IPS-11a (cell line): ENCODE data around the gene BGN.

Experiments used
- H3K4me3 ChIP-seq: one replicate; pipeline ENCODE4 v1.5.1; 2013; ENCODE audit warnings: low read depth, low read length, control low read depth

BGN gene

DNA sequence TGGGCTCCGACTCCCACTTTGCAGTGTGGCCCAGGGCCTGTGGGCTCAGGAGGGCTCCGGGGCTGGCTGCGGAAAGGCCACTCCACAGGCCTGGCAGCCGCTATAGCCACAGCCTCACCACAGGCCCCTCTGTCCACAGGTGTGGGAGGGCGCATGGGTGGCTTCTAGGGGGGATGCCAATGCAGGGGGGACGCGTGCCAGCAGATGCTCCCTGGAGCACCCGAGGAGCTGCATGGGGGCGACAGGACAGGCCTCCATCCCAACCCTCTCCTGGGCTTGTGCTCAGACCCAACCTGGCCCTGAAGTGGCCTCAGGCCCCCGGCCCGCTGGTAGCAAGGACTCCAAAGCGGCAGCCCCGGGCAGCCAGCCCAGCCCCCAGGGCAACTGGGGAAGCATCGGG, 8.0 kb downstream of the BGN start:
- no peak overlapping the region for H3K4me3 ChIP-seq

DNA sequence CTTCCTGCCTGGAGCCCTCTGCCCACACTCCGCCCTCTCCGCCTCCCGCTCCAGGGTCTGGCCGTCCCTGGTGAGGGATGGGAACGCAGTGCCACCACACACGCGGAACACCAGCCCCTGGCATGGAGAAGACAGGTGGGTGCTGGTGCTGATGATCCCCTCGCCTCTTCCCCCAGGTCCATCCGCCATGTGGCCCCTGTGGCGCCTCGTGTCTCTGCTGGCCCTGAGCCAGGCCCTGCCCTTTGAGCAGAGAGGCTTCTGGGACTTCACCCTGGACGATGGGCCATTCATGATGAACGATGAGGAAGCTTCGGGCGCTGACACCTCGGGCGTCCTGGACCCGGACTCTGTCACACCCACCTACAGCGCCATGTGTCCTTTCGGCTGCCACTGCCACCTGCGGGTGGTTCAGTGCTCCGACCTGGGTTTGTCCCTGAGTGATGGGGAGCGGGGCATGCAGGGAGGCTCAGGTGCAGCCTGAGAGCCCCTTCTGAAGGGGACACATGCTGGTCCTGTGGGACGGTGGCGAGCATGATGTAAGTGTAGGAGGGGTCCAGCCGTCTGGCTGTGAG, 9.8 kb downstream of the BGN start:
- H3K4me3 ChIP-seq: no peak overlapping the region

DNA sequence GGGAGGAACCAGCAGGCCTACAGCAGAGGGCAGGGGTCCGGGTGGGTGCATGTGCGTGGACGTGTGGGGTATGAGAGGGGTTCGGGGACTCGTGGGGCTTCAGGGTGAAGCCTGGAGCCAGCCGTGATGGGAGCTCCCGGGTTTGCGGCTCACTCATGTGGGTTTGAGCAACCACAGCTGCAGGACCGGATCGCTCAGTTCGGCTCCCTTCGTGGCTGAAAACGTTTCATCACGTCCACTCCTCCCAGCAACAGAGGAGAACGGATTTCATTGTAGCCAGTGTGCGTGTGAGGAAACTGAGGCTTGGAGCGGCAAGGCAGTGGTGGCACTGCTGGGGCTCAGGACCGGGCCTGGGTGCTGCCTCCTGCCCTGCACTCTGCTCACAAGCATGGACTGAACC, 10.6 kb downstream of the BGN start:
- H3K4me3 ChIP-seq: no peak overlapping the region

DNA sequence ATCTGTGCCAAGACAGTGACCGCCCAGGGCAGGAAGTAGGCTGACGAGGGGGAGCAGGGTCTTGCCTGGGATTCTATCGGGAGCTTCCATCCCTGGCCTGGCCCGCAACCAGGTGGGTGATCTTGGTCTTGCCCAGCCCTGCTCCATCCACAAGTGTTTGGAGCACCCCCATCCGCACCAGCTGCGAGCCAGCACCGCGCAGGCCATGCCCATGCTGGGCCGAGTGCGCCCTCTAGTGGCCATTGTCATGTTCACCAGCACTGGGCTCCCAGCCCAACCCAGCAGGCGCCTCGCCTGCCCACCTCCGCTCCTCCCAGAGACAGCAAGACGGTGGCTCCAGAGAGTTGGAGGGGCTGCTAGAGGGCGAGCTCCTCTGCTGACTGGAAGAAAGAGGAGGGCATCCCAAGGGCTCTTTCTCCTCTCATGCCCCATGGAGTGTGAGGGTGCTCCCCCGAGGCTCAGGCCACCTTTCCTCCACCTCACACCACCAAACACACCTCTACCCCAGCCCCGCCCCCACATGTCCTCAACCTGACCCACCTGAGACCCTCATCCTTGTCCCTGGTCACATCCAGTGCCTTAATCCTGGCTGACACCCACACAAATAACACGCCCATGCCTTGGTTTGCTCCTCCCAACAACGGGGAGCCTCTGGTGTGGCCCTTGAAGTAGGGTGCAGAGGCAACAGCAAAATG, 12.9 kb downstream of the BGN start:
- H3K4me3 ChIP-seq: no peak overlapping the region

DNA sequence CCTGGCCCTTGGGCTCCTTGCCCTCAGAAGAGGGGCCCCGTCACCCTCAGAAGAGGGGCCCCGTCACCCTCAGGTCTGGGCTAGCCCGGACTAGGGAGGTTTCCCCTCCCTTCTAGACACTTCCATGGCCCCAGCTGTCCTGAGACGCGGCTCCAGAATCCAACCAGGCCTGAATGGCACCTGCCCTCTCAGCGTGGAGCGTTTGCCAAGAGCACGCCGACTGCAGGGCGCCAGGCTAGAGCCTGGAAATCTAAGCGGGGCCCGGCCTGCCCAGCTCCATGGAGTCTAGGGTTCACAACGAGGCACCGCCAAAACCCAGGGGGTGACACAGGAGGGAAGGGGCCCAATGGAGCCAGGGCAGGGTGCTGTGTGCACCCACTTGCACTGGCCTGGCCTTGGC, 14.8 kb downstream of the BGN start:
- no peak overlapping the region for H3K4me3 ChIP-seq

DNA sequence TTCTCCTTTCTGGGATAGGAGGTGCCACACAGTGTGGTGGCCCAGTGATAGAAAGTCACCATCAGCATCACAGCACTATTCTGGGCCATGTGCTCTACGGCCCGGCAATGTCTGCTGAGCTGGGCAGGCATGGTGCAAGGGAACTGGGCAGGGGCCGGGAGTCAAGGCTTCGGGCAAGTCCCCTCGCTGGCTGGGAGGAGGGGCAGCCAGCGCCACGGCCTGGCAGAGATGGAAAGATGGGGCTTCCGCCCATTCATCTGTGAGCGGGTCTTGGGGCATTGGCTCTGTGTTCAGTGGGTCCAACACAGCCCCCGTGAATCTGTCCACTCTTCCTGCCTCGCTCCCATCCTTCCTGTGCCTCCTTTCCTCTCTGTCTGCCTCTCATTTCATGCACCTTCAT, 15.6 kb downstream of the BGN start:
- H3K4me3 ChIP-seq: no peak overlapping the region

DNA sequence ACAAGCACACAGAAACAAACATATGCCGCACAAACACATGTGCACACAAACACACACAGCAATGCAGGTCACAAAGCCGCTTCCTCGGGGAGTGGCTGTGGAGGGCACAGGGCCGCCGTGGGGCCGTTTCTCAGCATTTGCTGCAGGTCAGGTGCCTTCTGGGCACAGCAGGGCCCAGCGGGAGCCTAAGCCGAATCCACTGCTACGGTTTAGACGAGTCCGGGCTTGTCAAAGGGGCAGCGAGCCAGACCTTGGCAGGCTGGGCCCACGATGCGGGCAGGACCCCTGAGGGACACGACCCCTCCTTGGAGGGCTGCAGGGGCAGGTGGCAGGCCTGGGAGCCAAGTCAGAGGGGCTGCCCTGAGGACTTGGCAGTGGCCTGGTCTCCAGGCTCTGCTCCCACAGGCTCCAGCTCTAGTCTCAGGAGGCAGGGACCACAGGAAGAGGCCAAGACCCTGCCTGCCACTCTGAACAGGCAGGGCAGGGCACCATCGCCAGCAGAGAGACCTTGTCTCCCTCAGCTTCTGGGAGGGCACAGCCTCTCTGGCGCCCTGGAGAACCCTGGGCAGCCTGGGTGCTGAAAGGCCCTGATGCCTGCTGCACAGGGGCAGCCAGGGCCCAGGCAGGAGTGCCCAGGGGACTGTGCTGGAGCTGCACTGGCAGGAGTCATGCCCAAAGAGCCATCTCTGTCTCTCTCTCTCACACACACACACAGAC, 17.2 kb downstream of the BGN start:
- H3K4me3 ChIP-seq: no peak overlapping the region

DNA sequence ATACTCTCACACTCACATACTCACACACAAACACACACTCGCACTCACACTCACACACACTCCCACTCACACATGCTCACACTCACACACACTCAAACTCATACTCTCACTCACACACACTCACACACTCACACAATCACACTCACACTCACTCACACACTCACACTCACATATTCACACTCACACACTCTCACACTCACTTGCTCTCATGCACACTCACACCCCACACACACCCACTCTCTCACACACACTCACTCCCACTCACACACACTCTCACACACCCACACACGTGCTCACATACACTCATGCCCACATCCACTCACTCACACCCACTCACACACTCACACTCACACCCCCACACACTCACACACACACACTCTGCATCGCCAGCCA, 17.7 kb downstream of the BGN start:
- H3K4me3 ChIP-seq: no peak overlapping the region

DNA sequence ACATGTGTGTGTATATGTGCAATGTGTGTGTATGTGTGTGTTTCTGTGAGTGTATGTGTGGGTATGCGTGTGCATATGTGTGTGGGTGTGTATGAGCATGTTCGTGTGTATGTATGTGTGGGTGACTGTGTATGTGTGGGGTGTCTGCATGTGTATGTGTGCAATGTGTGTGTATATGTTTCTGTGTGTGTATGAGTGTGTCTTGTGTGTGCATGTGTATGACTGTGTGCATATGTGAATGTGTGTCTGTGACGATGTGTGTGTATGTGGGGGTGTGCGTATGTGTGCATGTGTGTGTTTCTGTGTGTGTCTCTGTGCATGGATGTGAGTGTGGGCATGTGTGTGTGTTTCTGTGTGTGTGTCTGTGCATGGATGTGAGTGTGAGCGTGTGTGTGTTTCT, 18.5 kb downstream of the BGN start:
- H3K4me3 ChIP-seq: no peak overlapping the region

DNA sequence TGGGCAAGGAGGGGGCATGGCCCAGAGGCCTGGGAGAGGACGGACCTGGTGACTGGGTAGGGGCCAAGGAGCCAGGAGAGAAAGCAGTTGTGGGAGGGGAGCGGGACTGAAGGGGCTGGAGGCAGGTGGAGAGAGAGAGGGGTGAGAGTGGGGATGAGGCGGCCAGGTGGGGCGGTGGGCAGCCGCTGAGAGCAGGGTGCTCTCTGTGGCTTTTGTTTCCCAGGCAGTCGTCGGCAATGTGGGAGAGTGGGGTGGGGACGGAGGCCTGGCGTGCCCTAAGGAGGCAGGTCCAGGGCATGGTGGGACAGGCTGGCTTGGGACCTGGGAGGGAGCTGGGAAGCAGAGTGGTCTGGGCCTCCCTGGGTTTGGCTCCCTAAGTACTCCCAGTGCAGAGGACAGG, 19.5 kb downstream of the BGN start:
- H3K4me3 ChIP-seq: no peak overlapping the region

DNA sequence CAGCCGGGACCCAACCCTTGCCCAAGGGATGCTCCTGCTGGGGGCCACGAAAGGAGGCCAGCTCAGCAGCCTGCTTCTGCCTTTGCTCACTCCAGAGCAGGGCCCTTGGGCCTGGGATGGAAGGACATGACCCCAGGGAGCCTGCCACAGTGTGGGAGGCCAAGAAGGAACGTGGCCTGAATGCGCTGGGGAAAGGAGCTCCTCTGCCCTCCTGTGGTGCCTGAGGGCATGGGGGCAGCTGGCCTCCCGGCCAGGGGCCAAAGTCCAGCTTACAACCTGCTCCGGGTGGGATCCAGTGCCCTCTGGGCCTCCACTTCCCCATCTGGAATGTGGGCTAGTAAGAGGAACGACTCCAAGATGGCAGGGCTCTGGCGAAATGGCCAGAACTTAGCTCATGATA, 20.7 kb downstream of the BGN start:
- H3K4me3 ChIP-seq: no peak overlapping the region

DNA sequence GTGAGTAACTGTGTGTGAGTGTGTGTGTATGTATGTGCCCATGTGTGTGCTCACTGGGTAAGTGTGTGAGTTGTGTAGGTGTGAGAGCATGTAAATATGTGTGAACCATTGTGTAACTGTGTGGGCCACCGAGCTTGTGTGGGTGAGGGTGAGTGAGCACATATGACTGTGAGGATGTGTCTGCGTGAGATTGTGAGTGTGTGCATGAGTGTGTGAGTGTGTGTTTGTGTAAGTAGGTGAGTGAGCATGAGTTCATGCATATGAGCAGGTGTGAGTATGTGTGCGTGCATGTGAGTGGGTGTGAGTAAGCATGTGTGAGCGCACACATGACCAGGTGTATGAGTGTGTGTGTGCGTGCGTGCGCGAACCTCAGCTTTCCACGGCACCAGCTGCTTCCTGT, 21.3 kb downstream of the BGN start:
- H3K4me3 ChIP-seq: no peak overlapping the region

DNA sequence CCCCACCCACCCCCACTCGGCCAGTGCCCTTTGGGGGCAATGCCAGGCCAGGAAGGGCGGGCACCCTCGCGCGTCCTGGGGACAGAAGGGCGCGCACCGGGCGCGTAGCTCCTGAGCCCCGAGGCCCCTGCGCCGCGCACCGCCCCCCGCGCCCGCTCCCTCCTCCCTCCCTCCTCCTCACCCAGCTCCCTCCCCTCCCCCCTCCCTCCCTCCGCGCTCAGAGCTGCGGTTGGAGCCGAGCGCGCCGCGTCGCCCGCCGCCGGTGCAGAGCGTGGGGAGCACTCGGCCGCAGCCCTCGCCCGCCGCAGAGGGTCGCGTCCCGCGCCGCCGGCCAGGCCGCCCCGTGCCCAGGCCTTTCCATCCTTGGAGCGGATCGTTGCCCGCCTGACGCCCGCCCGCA, 22.6 kb downstream of the BGN start, which contains the start of gene ATP2B3:
Gene ATP2B3, plus strand, starts transcription at position 220 of the 400 bp plus-strand sequence. CDS start 18,606 bp downstream, outside the sequence.
- H3K4me3 ChIP-seq: peak within 1 kb of the TSS; percentile 13

DNA sequence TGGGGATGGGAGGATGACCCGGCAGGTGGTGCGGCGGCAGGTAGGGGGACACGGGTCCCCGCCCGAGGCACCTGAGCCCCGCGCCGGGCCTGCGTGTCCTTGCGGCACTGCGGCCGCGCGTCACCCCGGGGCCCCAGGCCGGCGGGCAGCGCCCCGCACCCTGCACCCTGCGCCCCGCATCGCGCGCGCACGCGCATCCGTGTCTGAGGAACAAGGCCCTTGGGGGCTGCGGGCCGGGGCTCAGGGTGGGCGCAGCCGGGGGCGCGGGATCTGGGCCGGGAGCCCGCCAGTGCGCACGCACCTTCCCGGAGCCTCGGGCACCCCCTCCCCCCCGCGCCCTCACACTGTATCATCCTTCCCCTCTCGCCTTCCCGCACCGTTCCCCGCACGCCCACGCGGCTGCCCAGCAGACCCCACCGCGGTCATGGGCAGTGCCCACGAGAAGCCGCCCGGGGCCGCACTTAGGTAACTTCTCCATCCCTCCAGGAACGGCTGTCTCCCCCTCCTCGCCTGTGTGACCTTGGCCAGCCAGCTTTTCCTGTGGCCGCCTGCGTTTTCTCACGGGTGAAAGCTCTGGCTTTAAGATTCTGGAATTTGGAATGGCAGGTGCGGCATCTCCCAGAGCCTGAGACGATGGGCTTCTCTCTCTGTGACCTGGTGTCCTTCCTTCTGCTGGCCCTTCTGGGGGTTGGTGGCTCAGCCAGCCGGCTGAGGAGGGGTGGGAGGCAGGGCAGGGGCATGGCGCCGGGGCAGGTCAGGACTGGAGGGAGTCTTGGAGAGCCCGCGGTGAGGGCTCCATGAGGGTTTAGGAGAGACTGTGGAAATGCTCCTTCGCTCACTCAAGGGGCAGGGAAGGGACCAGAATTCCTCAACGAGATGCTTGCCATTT, 23.4 kb downstream of the BGN start:
- H3K4me3 ChIP-seq: peak overlapping the region; percentile 8

DNA sequence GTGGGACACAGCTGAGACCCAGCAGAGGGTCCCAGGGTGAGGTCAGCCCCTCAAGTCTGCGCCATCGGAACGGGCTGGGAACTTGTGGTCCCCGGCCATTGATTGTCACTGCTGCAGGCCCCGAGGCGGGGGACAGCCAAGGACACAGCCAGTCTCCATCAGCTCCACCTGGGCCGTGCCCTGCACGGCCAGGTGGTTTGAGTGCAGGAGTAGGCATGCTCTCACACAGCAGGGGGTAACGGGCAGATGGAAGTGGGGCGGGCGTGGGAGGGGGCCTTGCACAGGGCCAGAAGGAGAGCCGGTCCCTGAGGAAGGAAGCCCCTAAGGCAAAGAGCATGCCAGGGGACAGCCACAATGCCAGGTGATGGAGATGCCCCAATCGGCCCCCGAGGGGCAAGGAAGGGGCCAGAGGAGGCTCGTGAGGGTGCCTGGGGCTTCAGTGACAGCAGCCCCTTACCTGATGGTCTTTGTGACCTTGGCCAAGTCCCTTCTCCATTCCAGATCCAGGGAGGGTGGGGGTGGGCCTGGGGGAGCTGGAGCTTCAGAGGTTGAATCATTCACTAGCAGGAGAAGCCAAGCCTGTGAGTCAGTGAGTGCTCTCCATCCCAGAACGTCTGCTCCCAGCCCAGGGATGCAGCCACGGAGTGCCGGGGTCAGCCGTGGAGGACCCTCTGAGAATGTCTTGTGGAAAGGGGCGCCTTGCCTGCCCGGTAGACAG, 24.9 kb downstream of the BGN start:
- H3K4me3 ChIP-seq: no peak overlapping the region

DNA sequence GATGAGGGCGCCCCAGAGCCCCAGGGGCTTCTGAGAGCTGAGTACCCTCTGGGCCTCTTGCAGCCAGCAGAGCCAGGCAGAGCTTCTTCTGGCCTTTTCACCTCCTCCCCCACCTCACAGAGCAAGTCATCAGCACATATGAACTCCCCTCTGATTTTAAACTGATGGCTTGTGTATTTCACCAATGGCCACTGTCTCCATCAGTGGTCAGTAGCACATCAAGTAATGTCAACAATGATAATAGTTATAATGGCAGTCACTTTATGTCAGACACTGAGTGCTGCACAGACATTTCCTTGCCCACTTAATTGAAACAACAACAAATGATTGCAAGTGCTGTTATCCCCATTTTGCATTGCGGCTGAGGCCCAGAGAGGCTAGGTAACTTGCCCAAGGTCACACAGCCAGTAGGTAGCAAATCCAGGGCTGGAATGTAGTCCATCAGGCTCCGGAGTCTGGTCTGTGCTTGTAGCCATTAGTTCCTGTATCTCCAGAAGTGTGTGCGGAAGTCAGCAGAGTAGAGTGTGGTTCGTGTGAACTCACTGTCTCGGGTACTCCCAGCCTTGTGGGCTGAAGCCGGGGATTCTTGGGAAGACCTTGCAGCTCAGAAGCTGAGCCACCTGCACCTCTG, 25.6 kb downstream of the BGN start:
- no peak overlapping the region for H3K4me3 ChIP-seq

DNA sequence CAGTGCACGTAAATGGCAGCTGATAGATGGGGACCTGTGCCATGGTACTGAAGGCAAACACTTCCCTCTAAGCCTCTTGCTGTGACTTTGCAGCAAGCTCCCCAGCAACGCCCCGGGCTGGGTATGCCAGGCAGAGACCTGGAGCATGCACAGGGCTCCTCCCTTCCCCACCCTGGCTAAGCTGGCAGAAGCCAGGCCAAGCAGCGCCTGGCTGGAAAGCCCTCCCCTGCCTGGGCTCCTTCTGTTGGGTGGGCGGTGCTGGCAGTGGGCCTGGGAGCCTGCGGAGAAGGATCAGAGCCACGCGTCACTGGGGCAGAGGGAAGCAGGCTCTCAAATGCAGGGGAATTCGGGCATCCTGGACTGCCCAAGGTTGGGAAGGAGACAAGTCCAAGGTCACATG, 26.3 kb downstream of the BGN start:
- H3K4me3 ChIP-seq: no peak overlapping the region

DNA sequence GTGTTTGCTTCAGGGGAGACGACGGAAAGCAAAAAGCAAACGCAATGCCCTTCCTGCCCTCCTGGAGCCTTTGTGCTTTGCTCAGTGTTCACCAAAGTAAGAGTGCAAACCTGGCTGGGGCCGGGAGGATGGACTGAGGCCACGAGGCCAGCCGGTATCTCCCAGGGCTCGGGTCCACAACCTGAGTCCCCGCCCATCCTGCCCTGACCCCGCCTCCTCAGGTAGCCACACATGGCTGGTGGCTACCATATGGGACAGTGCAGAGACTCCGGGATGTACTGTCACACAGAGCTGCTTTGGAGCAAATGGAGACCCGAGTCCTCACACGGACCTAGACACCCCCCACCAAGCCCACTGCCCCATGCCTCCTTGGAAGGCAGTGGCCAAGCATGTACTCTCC, 27.5 kb downstream of the BGN start:
- H3K4me3 ChIP-seq: no peak overlapping the region

DNA sequence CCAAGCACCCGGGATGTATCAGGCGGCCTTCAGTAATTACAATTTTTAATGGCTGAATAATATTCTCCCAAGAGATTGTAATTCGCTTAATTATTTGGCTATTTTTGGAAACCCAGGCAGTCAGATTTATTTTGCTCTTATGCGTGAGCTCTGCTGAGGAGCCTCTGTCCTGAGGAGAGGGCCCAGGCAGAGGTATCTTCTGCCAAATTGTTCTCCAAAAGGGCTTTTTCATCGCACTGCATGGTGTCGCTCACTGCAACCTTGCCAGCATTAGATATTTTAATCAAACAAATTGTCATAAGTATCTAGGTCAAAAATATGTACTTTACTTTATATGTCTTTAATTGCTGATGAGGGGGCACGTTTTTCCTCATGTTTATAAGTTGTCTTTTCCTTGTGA, 28.5 kb downstream of the BGN start:
- H3K4me3 ChIP-seq: no peak overlapping the region

DNA sequence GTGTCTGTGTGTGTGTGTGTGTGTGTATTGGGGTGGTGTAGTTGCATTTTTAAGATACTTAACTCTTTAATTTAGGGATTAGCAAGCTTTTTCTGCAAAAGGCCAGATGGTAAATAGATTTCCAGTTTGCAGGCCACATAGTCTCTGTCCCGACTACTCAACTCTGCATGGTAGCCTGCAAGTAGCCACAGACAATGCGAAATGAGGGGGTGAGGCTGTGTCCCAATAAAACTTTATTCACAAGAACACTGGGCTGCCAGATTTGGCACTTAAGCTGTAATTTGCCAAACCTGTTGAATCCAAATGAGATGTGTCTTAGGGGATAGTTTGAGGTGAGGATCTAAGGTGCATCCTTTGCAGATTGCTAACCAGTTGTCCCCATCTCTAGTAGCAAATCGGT, 29.5 kb downstream of the BGN start:
- H3K4me3 ChIP-seq: no peak overlapping the region
